Measurements from ENCODE around the gene PRUNE1. TPM values are rescaled to one million over a fixed set of nuclear protein-coding genes. Genes with fewer than 3 reads are reported as not detected.

PRUNE1 gene
- total RNA-seq, 1 donor from 2014 or later, result 15.0 TPM

GRCh38 chr1:151051356-151052009, 43.2 kb downstream of the PRUNE1 start:
- Mint-ChIP-seq H3K9me3 (no peaks in the 10 kb centered on the region), H3K4me3 (no peak overlapping the region), H3K36me3 (ENCODE audit: low read depth) (peaks cover 40% of the 10 kb centered on the region), H3K4me1 (ENCODE audit: low read depth) (peaks cover 66% of the 10 kb centered on the region), H3K27me3 (ENCODE audit: insufficient read depth) (no peaks in the 10 kb centered on the region), H3K27ac (peak overlapping the region; percentile 40)
- intact Hi-C loops (cut with micrococcal nuclease), result no loop called here
- no peak for DNase-seq (ENCODE audit: low spot score)

- Mint-ChIP-seq H3K4me3 (peak overlapping the region; percentile 95), H3K27me3 (ENCODE audit: insufficient read depth) (no peaks in the 10 kb centered on the region), H3K4me1 (ENCODE audit: low read depth) (peaks cover 59% of the 10 kb centered on the region), H3K9me3 (no peaks in the 10 kb centered on the region), H3K36me3 (ENCODE audit: low read depth) (peaks cover 62% of the 10 kb centered on the region), H3K27ac (peak overlapping the region; percentile 97)
- no peak for DNase-seq (ENCODE audit: low spot score)
- intact Hi-C loops (cut with micrococcal nuclease), result loop anchor here (5.0 kb wide), 6 partner anchors 128 to 493 kb away; partner anchors contain the start of genes ENSA, PI4KB, RFX5 and SETDB1
Measured at GRCh38 chr1:151054971-151055547, 46.8 kb downstream of the PRUNE1 start.

GRCh38 chr1:151055581-151055980, 47.3 kb downstream of the PRUNE1 start:
- intact Hi-C loops (cut with micrococcal nuclease), result loop anchor here (5.0 kb wide), 6 partner anchors 128 to 493 kb away; partner anchors contain the start of genes ENSA, PI4KB, RFX5 and SETDB1
- peak overlapping the region; percentile 97 for H3K27ac Mint-ChIP-seq
- H3K4me3 Mint-ChIP-seq, result peak overlapping the region; percentile 95
- H3K27me3 Mint-ChIP-seq (ENCODE audit: insufficient read depth), result no peaks in the 10 kb centered on the region
- H3K36me3 Mint-ChIP-seq (ENCODE audit: low read depth), result peaks cover 61% of the 10 kb centered on the region
- DNase-seq (ENCODE audit: low spot score), result no peak
- peaks cover 59% of the 10 kb centered on the region for H3K4me1 Mint-ChIP-seq (ENCODE audit: low read depth)
- no peaks in the 10 kb centered on the region for H3K9me3 Mint-ChIP-seq

- DNase-seq (ENCODE audit: low spot score), result peak; percentile 36
- Mint-ChIP-seq H3K27ac (peak overlapping the region; percentile 97), H3K36me3 (ENCODE audit: low read depth) (peaks cover 56% of the 10 kb centered on the region), H3K4me3 (peak overlapping the region; percentile 95), H3K27me3 (ENCODE audit: insufficient read depth) (no peaks in the 10 kb centered on the region), H3K9me3 (no peaks in the 10 kb centered on the region), H3K4me1 (ENCODE audit: low read depth) (peaks cover 63% of the 10 kb centered on the region)
- intact Hi-C loops (cut with micrococcal nuclease), result loop anchor here (2.0 to 5.0 kb wide), 7 partner anchors 129 to 494 kb away; partner anchors contain the start of genes ENSA, PI4KB, PSMD4 and RFX5
Measured at GRCh38 chr1:151056149-151056548, 47.9 kb downstream of the PRUNE1 start.

GRCh38 chr1:151058692-151059091, 50.4 kb downstream of the PRUNE1 start:
- Mint-ChIP-seq H3K4me3 (peak overlapping the region; percentile 95), H3K4me1 (ENCODE audit: low read depth) (peaks cover 67% of the 10 kb centered on the region), H3K27me3 (ENCODE audit: insufficient read depth) (no peaks in the 10 kb centered on the region), H3K9me3 (no peaks in the 10 kb centered on the region), H3K27ac (peak overlapping the region; percentile 97), H3K36me3 (ENCODE audit: low read depth) (peaks cover 48% of the 10 kb centered on the region)
- no peak for DNase-seq (ENCODE audit: low spot score)
- intact Hi-C loops (cut with micrococcal nuclease), result loop anchor here (1.0 to 5.0 kb wide), 9 partner anchors 12 to 496 kb away; partner anchors contain the start of genes ENSA, GABPB2, PI4KB and RFX5

GRCh38 chr1:151059109-151060006, 51.1 kb downstream of the PRUNE1 start, which contains the start of gene CDC42SE1:
TSS of gene CDC42SE1 (minus strand) at chr1:151059622. CDS start at chr1:151055730, 3,892 bp downstream.
- peak; percentile 81 for DNase-seq (ENCODE audit: low spot score)
- intact Hi-C loops (cut with micrococcal nuclease), result loop anchor here (1.0 to 5.0 kb wide), 9 partner anchors 11 to 497 kb away; partner anchors contain the start of genes ENSA, GABPB2, PI4KB and RFX5
- Mint-ChIP-seq H3K4me3 (peak within 1 kb of the TSS; percentile 95), H3K4me1 (ENCODE audit: low read depth) (peaks cover 64% of the 10 kb centered on the region), H3K27ac (peak within 1 kb of the TSS; percentile 97), H3K36me3 (ENCODE audit: low read depth) (peaks cover 45% of the 10 kb centered on the region), H3K9me3 (no peaks in the 10 kb centered on the region), H3K27me3 (ENCODE audit: insufficient read depth) (no peaks in the 10 kb centered on the region)

GRCh38 chr1:151060007-151060656, 51.9 kb downstream of the PRUNE1 start, which contains the start of gene MLLT11:
TSS of gene MLLT11 (plus strand) at chr1:151060397. CDS start at chr1:151067225, 6,828 bp downstream.
- intact Hi-C loops (cut with micrococcal nuclease), result no loop called here
- Mint-ChIP-seq H3K27me3 (ENCODE audit: insufficient read depth) (no peaks in the 10 kb centered on the region), H3K36me3 (ENCODE audit: low read depth) (peaks cover 42% of the 10 kb centered on the region), H3K4me3 (peak within 1 kb of the TSS; percentile 95), H3K27ac (peak within 1 kb of the TSS; percentile 97), H3K9me3 (no peaks in the 10 kb centered on the region), H3K4me1 (ENCODE audit: low read depth) (peaks cover 56% of the 10 kb centered on the region)
- no peak for DNase-seq (ENCODE audit: low spot score)

- Mint-ChIP-seq H3K4me3 (peak overlapping the region; percentile 95), H3K27me3 (ENCODE audit: insufficient read depth) (no peaks in the 10 kb centered on the region), H3K4me1 (ENCODE audit: low read depth) (peaks cover 49% of the 10 kb centered on the region), H3K27ac (peak overlapping the region; percentile 97), H3K9me3 (no peaks in the 10 kb centered on the region), H3K36me3 (ENCODE audit: low read depth) (peaks cover 36% of the 10 kb centered on the region)
- DNase-seq (ENCODE audit: low spot score), result no peak
- intact Hi-C loops (cut with micrococcal nuclease), result no loop called here
Measured at GRCh38 chr1:151060657-151061421, 52.6 kb downstream of the PRUNE1 start.

- Mint-ChIP-seq H3K27me3 (ENCODE audit: insufficient read depth) (no peaks in the 10 kb centered on the region), H3K9me3 (no peaks in the 10 kb centered on the region), H3K4me1 (ENCODE audit: low read depth) (peaks cover 41% of the 10 kb centered on the region), H3K27ac (no peak overlapping the region), H3K4me3 (peak overlapping the region; percentile 95), H3K36me3 (ENCODE audit: low read depth) (peaks cover 30% of the 10 kb centered on the region)
- no peak for DNase-seq (ENCODE audit: low spot score)
- intact Hi-C loops (cut with micrococcal nuclease), result no loop called here
Measured at GRCh38 chr1:151061704-151062103, 53.5 kb downstream of the PRUNE1 start.

- intact Hi-C loops (cut with micrococcal nuclease), result no loop called here
- no peak for DNase-seq (ENCODE audit: low spot score)
- H3K4me1 Mint-ChIP-seq (ENCODE audit: low read depth), result peaks cover 32% of the 10 kb centered on the region
- peaks cover 25% of the 10 kb centered on the region for H3K36me3 Mint-ChIP-seq (ENCODE audit: low read depth)
- H3K27ac Mint-ChIP-seq, result no peak overlapping the region
- H3K4me3 Mint-ChIP-seq, result no peak overlapping the region
- no peaks in the 10 kb centered on the region for H3K27me3 Mint-ChIP-seq (ENCODE audit: insufficient read depth)
- H3K9me3 Mint-ChIP-seq, result no peaks in the 10 kb centered on the region
Measured at GRCh38 chr1:151062741-151063371, 54.6 kb downstream of the PRUNE1 start.

GRCh38 chr1:151065089-151065645, 56.9 kb downstream of the PRUNE1 start:
- Mint-ChIP-seq H3K27ac (no peak overlapping the region), H3K4me3 (no peak overlapping the region)

More at GRCh38 chr1:151065089-151065645, 56.9 kb downstream of the PRUNE1 start:
- H3K27me3 Mint-ChIP-seq (ENCODE audit: insufficient read depth), result no peaks in the 10 kb centered on the region
- no peak for DNase-seq (ENCODE audit: low spot score)
- intact Hi-C loops (cut with micrococcal nuclease), result no loop called here
- peaks cover 14% of the 10 kb centered on the region for H3K36me3 Mint-ChIP-seq (ENCODE audit: low read depth)
- H3K4me1 Mint-ChIP-seq (ENCODE audit: low read depth), result peaks cover 36% of the 10 kb centered on the region
- H3K9me3 Mint-ChIP-seq, result no peaks in the 10 kb centered on the region
